ENCODE results near the gene MAOA.
A peak's percentile ranks its signal among the peaks of the same experiment; 100 is the strongest.

The MAOA gene

DNA sequence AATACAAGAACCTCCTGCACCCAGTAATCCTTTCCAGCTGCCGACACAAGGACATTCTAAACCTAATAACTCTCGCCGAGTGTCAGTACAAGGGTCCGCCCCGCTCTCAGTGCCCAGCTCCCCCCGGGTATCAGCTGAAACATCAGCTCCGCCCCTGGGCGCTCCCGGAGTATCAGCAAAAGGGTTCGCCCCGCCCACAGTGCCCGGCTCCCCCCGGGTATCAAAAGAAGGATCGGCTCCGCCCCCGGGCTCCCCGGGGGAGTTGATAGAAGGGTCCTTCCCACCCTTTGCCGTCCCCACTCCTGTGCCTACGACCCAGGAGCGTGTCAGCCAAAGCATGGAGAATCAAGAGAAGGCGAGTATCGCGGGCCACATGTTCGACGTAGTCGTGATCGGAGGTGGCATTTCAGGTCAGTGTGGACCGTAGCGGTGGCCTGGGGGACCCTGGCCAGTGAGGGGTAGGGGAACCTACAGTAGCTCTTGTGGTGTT lies at the start of gene MAOA (continued):
- TF ChIP-seq, protein P1, sequence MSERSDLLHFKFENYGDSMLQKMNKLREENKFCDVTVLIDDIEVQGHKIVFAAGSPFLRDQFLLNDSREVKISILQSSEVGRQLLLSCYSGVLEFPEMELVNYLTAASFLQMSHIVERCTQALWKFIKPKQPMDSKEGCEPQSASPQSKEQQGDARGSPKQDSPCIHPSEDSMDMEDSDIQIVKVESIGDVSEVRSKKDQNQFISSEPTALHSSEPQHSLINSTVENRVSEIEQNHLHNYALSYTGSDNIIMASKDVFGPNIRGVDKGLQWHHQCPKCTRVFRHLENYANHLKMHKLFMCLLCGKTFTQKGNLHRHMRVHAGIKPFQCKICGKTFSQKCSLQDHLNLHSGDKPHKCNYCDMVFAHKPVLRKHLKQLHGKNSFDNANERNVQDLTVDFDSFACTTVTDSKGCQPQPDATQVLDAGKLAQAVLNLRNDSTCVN (tag by site-specific recombination; optimal IDR thresholded peaks at IDR 0.05), result no peak
- TF ChIP-seq SALL2 (tag by site-specific recombination; IDR thresholded peaks at IDR 0.05; ENCODE audit: borderline replicate concordance) (no peak), SP2 (tag by site-specific recombination; IDR thresholded peaks at IDR 0.05) (peak; percentile 43), GFI1B (tag by site-specific recombination; IDR thresholded peaks at IDR 0.05) (no peak), ZNF48 (tag by site-specific recombination; IDR thresholded peaks at IDR 0.05) (no peak), SCRT2 (tag by site-specific recombination; IDR thresholded peaks at IDR 0.05) (no peak), ZNF701 (tag by site-specific recombination; IDR thresholded peaks at IDR 0.05) (no peak), KLF1 (tag by site-specific recombination; IDR thresholded peaks at IDR 0.05) (peak; percentile 64; the same call in 1 of the 2 replicates), ZNF341 (tag by site-specific recombination; IDR thresholded peaks at IDR 0.05; ENCODE audit: low read depth) (peak; percentile 80), ZNF423 (tag by site-specific recombination; IDR thresholded peaks at IDR 0.05) (0 out of 2 replicates have a peak, but pooled peaks have one; percentile 43), ZNF214 (tag by site-specific recombination; IDR thresholded peaks at IDR 0.05; ENCODE audit: borderline replicate concordance) (no peak)
- TF ChIP-seq, protein P2, sequence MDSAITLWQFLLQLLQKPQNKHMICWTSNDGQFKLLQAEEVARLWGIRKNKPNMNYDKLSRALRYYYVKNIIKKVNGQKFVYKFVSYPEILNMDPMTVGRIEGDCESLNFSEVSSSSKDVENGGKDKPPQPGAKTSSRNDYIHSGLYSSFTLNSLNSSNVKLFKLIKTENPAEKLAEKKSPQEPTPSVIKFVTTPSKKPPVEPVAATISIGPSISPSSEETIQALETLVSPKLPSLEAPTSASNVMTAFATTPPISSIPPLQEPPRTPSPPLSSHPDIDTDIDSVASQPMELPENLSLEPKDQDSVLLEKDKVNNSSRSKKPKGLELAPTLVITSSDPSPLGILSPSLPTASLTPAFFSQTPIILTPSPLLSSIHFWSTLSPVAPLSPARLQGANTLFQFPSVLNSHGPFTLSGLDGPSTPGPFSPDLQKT (IDR thresholded peaks at IDR 0.05; ENCODE audit: borderline replicate concordance, low read depth, low read length), result no peak
- TF ChIP-seq, protein P3, sequence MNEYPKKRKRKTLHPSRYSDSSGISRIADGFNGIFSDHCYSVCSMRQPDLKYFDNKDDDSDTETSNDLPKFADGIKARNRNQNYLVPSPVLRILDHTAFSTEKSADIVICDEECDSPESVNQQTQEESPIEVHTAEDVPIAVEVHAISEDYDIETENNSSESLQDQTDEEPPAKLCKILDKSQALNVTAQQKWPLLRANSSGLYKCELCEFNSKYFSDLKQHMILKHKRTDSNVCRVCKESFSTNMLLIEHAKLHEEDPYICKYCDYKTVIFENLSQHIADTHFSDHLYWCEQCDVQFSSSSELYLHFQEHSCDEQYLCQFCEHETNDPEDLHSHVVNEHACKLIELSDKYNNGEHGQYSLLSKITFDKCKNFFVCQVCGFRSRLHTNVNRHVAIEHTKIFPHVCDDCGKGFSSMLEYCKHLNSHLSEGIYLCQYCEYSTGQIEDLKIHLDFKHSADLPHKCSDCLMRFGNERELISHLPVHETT (tag by site-specific recombination; IDR thresholded peaks at IDR 0.05), result no peak
- TF ChIP-seq, protein P4, sequence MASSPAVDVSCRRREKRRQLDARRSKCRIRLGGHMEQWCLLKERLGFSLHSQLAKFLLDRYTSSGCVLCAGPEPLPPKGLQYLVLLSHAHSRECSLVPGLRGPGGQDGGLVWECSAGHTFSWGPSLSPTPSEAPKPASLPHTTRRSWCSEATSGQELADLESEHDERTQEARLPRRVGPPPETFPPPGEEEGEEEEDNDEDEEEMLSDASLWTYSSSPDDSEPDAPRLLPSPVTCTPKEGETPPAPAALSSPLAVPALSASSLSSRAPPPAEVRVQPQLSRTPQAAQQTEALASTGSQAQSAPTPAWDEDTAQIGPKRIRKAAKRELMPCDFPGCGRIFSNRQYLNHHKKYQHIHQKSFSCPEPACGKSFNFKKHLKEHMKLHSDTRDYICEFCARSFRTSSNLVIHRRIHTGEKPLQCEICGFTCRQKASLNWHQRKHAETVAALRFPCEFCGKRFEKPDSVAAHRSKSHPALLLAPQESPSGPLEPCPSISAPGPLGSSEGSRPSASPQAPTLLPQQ (tag by site-specific recombination; IDR thresholded peaks at IDR 0.05), result no peak
- TF ChIP-seq, protein P5, sequence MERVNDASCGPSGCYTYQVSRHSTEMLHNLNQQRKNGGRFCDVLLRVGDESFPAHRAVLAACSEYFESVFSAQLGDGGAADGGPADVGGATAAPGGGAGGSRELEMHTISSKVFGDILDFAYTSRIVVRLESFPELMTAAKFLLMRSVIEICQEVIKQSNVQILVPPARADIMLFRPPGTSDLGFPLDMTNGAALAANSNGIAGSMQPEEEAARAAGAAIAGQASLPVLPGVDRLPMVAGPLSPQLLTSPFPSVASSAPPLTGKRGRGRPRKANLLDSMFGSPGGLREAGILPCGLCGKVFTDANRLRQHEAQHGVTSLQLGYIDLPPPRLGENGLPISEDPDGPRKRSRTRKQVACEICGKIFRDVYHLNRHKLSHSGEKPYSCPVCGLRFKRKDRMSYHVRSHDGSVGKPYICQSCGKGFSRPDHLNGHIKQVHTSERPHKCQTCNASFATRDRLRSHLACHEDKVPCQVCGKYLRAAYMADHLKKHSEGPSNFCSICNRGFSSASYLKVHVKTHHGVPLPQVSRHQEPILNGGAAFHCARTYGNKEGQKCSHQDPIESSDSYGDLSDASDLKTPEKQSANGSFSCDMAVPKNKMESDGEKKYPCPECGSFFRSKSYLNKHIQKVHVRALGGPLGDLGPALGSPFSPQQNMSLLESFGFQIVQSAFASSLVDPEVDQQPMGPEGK (tag by site-specific recombination; IDR thresholded peaks at IDR 0.05), result peak; percentile 47; the same call in 1 of the 2 replicates
- TF ChIP-seq, protein P6, sequence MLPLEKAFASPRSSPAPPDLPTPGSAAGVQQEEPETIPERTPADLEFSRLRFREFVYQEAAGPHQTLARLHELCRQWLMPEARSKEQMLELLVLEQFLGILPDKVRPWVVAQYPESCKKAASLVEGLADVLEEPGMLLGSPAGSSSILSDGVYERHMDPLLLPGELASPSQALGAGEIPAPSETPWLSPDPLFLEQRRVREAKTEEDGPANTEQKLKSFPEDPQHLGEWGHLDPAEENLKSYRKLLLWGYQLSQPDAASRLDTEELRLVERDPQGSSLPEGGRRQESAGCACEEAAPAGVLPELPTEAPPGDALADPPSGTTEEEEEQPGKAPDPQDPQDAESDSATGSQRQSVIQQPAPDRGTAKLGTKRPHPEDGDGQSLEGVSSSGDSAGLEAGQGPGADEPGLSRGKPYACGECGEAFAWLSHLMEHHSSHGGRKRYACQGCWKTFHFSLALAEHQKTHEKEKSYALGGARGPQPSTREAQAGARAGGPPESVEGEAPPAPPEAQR (tag by site-specific recombination; IDR thresholded peaks at IDR 0.05), result no peak

DNA sequence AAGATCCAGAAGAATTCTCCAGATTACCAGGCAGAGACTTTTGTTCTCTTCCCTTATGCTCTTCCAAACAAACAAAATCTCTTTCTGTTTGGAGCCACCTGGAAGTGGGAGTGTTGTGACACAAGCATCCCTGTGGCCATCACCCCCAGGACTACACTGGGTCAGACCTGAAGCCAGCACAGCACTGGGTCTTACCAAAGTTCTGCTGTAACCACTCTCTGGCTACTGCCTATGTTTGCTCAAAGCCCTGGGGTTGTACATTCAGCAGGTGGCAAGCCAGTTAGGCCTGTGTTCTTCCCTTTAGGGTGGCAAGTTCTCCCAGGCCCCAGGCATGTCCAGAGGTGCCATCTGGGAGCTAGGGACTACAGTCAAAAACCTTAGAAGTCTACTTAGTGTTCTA lies 43.7 kb upstream of the MAOA start:
- H3K4me1 ChIP-seq (ENCODE audit: control insufficient read depth, insufficient read depth, low read length), result no peaks in the 10 kb centered on the region
- ChIA-PET CTCF (no interaction called here), POLR2A (no interaction called here)
- no peaks in the 10 kb centered on the region for H3K36me3 ChIP-seq (ENCODE audit: control insufficient read depth in 2 of 2, insufficient read depth in 1 of 2, low read length in 2 of 2)
- H3K4me3 ChIP-seq (ENCODE audit: low read depth, low read length), result no peak overlapping the region
- TF ChIP-seq ZNF404 (tag by site-specific recombination; IDR thresholded peaks at IDR 0.05) (no peak), ZNF776 (tag by site-specific recombination; IDR thresholded peaks at IDR 0.05; ENCODE audit: borderline replicate concordance) (no peak), ZNF133 (tag by site-specific recombination; IDR thresholded peaks at IDR 0.05) (no peak), GFI1B (tag by site-specific recombination; IDR thresholded peaks at IDR 0.05) (no peak)
- no peak overlapping the region for H3K27ac ChIP-seq (ENCODE audit: extremely low read depth, low read depth, low read length)
- no peaks in the 10 kb centered on the region for H3K9me3 ChIP-seq (ENCODE audit: control insufficient read depth, insufficient read depth, low read depth, low read length)
